ENCODE measurements around the gene ZNF512B. TPM values are rescaled to one million over a fixed set of nuclear protein-coding genes. Genes with fewer than 3 reads are reported as not detected.

Gene ZNF512B
- total and polyA plus RNA-seq, 2 donors (not counting 3 experiments of a cell fraction or from before 2014, with no cell fraction given): 8.7 to 30.0 TPM

DNA sequence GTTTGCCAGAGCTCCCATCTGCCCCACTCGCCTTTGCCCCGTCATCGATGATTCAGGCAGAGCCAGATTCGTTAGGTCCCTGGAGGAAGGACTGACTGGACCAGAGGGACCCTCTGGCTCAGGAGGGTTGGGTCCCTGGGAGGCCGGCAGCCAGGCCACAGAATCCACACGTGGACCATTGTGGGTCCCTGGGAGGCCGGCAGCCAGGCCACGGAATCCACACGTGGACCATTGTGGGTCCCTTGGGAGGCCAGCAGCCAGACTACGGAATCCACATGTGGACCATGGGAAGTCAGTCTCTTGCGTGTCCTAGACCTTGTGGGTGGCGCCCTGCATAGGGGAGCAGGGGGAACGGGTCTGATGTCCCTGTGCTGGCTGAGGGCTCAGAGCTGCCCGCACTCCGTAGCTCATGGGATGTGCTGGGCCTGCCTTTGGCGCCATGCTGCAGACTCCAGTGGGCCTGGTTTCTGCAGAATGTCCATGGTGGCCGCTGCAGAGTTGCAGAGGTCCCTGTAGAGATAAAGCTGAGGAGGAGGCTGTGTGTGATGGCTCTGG, 37.0 kb downstream of the ZNF512B start:
- no peaks in the 10 kb centered on the region for H3K4me1 ChIP-seq (ENCODE audit: control insufficient read depth, extremely low read depth, insufficient read depth, low read length)
- no TSS peak for BruUV-seq (replicated peaks)
- H3K9me3 ChIP-seq (replicated peaks; ENCODE audit: control insufficient read depth, insufficient read depth, low read length): no peaks in the 10 kb centered on the region
- no peaks in the 10 kb centered on the region for H3K27me3 ChIP-seq (ENCODE audit: control insufficient read depth in 2 of 2, insufficient read depth in 2 of 2, low read length in 2 of 2)
- peaks cover 3% of the 10 kb centered on the region for H4K20me1 ChIP-seq (replicated peaks; ENCODE audit: control insufficient read depth, extremely low read depth, insufficient read depth, low read length)
- TF ChIP-seq MYC (IDR thresholded peaks at IDR 0.05; ENCODE audit: low read depth, low read length) (no peak), FOS (IDR thresholded peaks at IDR 0.05; ENCODE audit: borderline replicate concordance, insufficient read depth, low read length) (no peak), POLR2A (IDR thresholded peaks at IDR 0.05; ENCODE audit: low read depth, low read length) (no peak), GATA2 (IDR thresholded peaks at IDR 0.05; ENCODE audit: insufficient read depth, insufficient read length, low read depth, low read length) (no peak), JUN (IDR thresholded peaks at IDR 0.05; ENCODE audit: borderline replicate concordance, insufficient read depth, insufficient read length, low read depth) (no peak), POLR2AphosphoS5 (IDR thresholded peaks at IDR 0.05; ENCODE audit: insufficient read depth, low read depth, low read length) (no peak), EZH2 (IDR thresholded peaks at IDR 0.05; ENCODE audit: borderline replicate concordance, low read depth, low read length, severe bottlenecking) (no peak)
- TF ChIP-seq, protein P1, sequence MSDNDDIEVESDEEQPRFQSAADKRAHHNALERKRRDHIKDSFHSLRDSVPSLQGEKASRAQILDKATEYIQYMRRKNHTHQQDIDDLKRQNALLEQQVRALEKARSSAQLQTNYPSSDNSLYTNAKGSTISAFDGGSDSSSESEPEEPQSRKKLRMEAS (IDR thresholded peaks at IDR 0.05; ENCODE audit: insufficient read depth, insufficient read length): no peak
- TF ChIP-seq, protein P2, sequence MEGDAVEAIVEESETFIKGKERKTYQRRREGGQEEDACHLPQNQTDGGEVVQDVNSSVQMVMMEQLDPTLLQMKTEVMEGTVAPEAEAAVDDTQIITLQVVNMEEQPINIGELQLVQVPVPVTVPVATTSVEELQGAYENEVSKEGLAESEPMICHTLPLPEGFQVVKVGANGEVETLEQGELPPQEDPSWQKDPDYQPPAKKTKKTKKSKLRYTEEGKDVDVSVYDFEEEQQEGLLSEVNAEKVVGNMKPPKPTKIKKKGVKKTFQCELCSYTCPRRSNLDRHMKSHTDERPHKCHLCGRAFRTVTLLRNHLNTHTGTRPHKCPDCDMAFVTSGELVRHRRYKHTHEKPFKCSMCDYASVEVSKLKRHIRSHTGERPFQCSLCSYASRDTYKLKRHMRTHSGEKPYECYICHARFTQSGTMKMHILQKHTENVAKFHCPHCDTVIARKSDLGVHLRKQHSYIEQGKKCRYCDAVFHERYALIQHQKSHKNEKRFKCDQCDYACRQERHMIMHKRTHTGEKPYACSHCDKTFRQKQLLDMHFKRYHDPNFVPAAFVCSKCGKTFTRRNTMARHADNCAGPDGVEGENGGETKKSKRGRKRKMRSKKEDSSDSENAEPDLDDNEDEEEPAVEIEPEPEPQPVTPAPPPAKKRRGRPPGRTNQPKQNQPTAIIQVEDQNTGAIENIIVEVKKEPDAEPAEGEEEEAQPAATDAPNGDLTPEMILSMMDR (IDR thresholded peaks at IDR 0.05; ENCODE audit: extremely low read depth in 1 of 2, insufficient read depth in 1 of 2, low read depth in 1 of 2, low read length in 2 of 2): no peak
- DNase-seq (ENCODE audit: low read depth, low spot score) (no peak), FAIRE-seq (no peak)
- POLR2A ChIA-PET: no interaction called here
- CTCF ChIA-PET: interaction anchor here (1.2 kb wide), 1 partner anchor 14 kb away, joined by 3 read pairs; no protein-coding TSS in a partner anchor
- no peak overlapping the region for H2AFZ ChIP-seq (ENCODE audit: low read depth, low read length)
- no peak overlapping the region for H3K27ac ChIP-seq (ENCODE audit: insufficient read depth, low read depth, low read length)
- no peaks in the 10 kb centered on the region for H3K9me1 ChIP-seq (replicated peaks; ENCODE audit: control insufficient read depth, extremely low read depth, insufficient read depth, low read length)
- H3K79me2 ChIP-seq (ENCODE audit: control insufficient read depth, insufficient read depth, low read length): peaks cover 35% of the 10 kb centered on the region
- intact Hi-C loops (cut with micrococcal nuclease) (no loop called here), dilution Hi-C loops (cut with MboI; ENCODE audit: extremely low pct_ligation_motif_present, low sequenced_read_pairs) (no loop called here)
- no peak overlapping the region for H3K9ac ChIP-seq (replicated peaks; ENCODE audit: extremely low read depth, insufficient read depth, low read length)
- H3K36me3 ChIP-seq (ENCODE audit: control insufficient read depth in 2 of 2, extremely low read depth in 1 of 2, insufficient read depth in 2 of 2, low read length in 2 of 2): peaks cover 5 to 55% of the 10 kb centered on the region in 2 experiments
- no peak overlapping the region for H3K4me3 ChIP-seq (replicated peaks in 1 of 3; ENCODE audit: insufficient read depth in 1 of 3, low read depth in 1 of 3, low read length in 3 of 3)
- no peak overlapping the region for H3K4me2 ChIP-seq (ENCODE audit: insufficient read depth, low read length)

Measured in endothelial cell of umbilical vein (primary cell).